Panc1 (cell line): ENCODE data around the gene UPF1.

Experiments
- CTCF ChIP-seq: fragments of 450-650 bp; IDR thresholded peaks from 2 replicates; pipeline ENCODE4 v1.5.1; 2017; ENCODE audit warnings: mild to moderate bottlenecking
- POLR2AphosphoS5 ChIP-seq: IDR thresholded peaks from 2 replicates; pipeline ENCODE4 v1.6.1; 2012; ENCODE audit warnings: mild to moderate bottlenecking, low read depth, low read length, moderate library complexity
- SIN3A ChIP-seq: IDR thresholded peaks from 2 replicates; pipeline ENCODE4 v1.6.1; 2012; ENCODE audit warnings: low read depth, mild to moderate bottlenecking, low read length, moderate library complexity, borderline replicate concordance; ENCODE audit not compliant: insufficient read depth
- TCF7L2 ChIP-seq: IDR thresholded peaks from 2 replicates; pipeline ENCODE4 v1.6.1; 2011; ENCODE audit warnings: mild to moderate bottlenecking, low read depth, low read length, inconsistent platforms
- TF ChIP-seq, protein P1 (sequence below), 2 experiments: IDR thresholded peaks; 2 replicates each; pipeline ENCODE4 v1.6.1; 2011 to 2012; ENCODE audit warnings: low read depth in 2 of 2, control low read depth in 1 of 2, low read length in 1 of 2, mild to moderate bottlenecking in 1 of 2, moderate library complexity in 1 of 2; ENCODE audit not compliant: insufficient read depth in 1 of 2

GRCh38 chr19:18868380-18869022, 36.7 kb downstream of the UPF1 start:
- TF ChIP-seq CTCF = no peak
- TF ChIP-seq POLR2AphosphoS5 = no peak
- TF ChIP-seq, protein P1, sequence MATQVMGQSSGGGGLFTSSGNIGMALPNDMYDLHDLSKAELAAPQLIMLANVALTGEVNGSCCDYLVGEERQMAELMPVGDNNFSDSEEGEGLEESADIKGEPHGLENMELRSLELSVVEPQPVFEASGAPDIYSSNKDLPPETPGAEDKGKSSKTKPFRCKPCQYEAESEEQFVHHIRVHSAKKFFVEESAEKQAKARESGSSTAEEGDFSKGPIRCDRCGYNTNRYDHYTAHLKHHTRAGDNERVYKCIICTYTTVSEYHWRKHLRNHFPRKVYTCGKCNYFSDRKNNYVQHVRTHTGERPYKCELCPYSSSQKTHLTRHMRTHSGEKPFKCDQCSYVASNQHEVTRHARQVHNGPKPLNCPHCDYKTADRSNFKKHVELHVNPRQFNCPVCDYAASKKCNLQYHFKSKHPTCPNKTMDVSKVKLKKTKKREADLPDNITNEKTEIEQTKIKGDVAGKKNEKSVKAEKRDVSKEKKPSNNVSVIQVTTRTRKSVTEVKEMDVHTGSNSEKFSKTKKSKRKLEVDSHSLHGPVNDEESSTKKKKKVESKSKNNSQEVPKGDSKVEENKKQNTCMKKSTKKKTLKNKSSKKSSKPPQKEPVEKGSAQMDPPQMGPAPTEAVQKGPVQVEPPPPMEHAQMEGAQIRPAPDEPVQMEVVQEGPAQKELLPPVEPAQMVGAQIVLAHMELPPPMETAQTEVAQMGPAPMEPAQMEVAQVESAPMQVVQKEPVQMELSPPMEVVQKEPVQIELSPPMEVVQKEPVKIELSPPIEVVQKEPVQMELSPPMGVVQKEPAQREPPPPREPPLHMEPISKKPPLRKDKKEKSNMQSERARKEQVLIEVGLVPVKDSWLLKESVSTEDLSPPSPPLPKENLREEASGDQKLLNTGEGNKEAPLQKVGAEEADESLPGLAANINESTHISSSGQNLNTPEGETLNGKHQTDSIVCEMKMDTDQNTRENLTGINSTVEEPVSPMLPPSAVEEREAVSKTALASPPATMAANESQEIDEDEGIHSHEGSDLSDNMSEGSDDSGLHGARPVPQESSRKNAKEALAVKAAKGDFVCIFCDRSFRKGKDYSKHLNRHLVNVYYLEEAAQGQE (IDR thresholded peaks at IDR 0.05; ENCODE audit: insufficient read depth in 1 of 2, low read depth in 2 of 2, low read length in 1 of 2) = no peak
- TF ChIP-seq SIN3A = no peak
- TF ChIP-seq TCF7L2 = no peak
